Activated B cell treated with CpG ODN at 0.5 μM for 24 hours (primary cell): ENCODE results near the gene ITGB6. TPM values are rescaled to one million over a fixed set of nuclear protein-coding genes. Genes with fewer than 3 reads are reported as not detected.

Experiments used
- ATAC-seq: fragments of 200-7000 bp; cut with Tn5 transposase; one replicate; pipeline ENCODE4 v1.10.0; 2021; ENCODE audit warnings: low read depth, mild to moderate bottlenecking, moderate library complexity
- CTCF ChIA-PET: fragments of 350-600 bp; sonication (Branson Sonifier 250); formaldehyde crosslinking; loops from one replicate; lab custom pipeline; 2021; ENCODE audit warnings: antibody characterized with exemption; lab: Charles Lee
- POLR2A ChIA-PET: fragments of 350-600 bp; sonication (Branson Sonifier 250); formaldehyde crosslinking; loops from one replicate; lab custom pipeline; 2021; ENCODE audit warnings: antibody characterized with exemption; lab: Charles Lee
- DNase-seq: peaks from one replicate; pipeline ENCODE4 v3.0.0; 2022
- H3K27ac Mint-ChIP-seq: one replicate; pipeline ENCODE4 v1.8.0; 2020; ENCODE audit warnings: mixed read lengths
- H3K27me3 Mint-ChIP-seq: one replicate; pipeline ENCODE4 v1.8.0; 2021; ENCODE audit warnings: mixed read lengths
- H3K36me3 Mint-ChIP-seq: one replicate; pipeline ENCODE4 v1.8.0; 2021; ENCODE audit warnings: low read depth, mixed read lengths
- H3K4me1 Mint-ChIP-seq: one replicate; pipeline ENCODE4 v1.8.0; 2021; ENCODE audit warnings: mixed read lengths
- H3K4me3 Mint-ChIP-seq: one replicate; pipeline ENCODE4 v1.8.0; 2020; ENCODE audit warnings: mild to moderate bottlenecking, mixed read lengths
- H3K9me3 Mint-ChIP-seq: one replicate; pipeline ENCODE4 v1.8.0; 2020; ENCODE audit warnings: mixed read lengths
- CTCF ChIP-seq: fragments of 200-600 bp; IDR thresholded peaks from one replicate; pipeline ENCODE4 v1.8.0; 2022; ENCODE audit warnings: antibody characterized with exemption, mild to moderate bottlenecking
- intact Hi-C: fragments of 100-400 bp; cut with micrococcal nuclease; formaldehyde crosslinking; loops from one replicate; pipeline ENCODE4 v1.15.1; 2024
- total RNA-seq: library from RNA; stranded (reverse); gene quantifications from 2 replicates; pipeline ENCODE4 v1.2.3, GENCODE V29; 2022

Gene ITGB6
- total RNA-seq, 1 donor from 2014 or later = not detected

DNA sequence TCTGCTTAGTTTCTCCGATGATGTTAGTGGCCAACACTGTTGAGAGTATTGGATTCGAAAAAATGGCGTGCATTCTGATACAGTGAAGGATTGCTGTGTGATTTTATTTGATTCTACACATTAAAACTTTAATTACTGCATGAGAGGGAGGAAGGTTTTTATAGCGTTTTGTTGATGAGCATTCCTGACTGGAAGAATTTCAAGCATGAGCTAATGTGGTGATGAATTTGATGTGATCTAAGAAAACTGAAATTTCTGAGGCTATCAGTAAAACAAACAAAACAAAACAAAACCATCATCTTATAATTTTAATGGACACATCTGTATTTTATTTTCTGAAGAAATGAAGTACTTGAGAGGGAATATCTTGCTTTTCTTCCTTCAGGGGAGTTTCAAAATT is 59.6 kb downstream of the ITGB6 start:
- no peak for ATAC-seq
- H3K36me3 Mint-ChIP-seq = no peaks in the 10 kb centered on the region
- peaks cover 6% of the 10 kb centered on the region for H3K27me3 Mint-ChIP-seq
- H3K4me3 Mint-ChIP-seq = no peak overlapping the region
- ChIA-PET CTCF (no interaction called here), POLR2A (no interaction called here)
- DNase-seq = no peak
- TF ChIP-seq CTCF = no peak
- H3K27ac Mint-ChIP-seq = no peak overlapping the region
- no peaks in the 10 kb centered on the region for H3K9me3 Mint-ChIP-seq
- H3K4me1 Mint-ChIP-seq = no peaks in the 10 kb centered on the region
- intact Hi-C loops = no loop called here

DNA sequence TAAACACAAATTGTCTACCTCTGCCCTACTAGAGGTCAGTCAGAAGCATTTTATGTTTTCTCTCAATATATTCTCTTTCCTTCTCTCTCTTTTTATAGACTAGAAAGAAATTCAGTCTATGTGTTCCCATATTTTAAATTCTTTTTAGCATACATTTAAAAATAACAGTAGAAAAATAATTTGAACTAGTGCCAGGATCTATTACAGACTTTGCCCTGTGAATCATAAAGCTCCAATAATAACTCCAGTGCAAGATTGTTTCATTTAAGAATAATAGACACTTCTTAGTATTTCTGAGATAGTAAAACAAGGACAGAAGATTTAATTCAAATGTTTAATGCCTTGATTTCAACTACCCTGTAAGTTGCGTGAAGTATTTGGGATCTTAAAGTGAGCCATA is 60.1 kb downstream of the ITGB6 start:
- Mint-ChIP-seq H3K4me1 (no peaks in the 10 kb centered on the region), H3K9me3 (no peaks in the 10 kb centered on the region), H3K36me3 (no peaks in the 10 kb centered on the region), H3K4me3 (no peak overlapping the region), H3K27ac (no peak overlapping the region), H3K27me3 (peaks cover 2% of the 10 kb centered on the region)
- TF ChIP-seq CTCF = no peak
- intact Hi-C loops = no loop called here
- POLR2A ChIA-PET = no interaction called here
- CTCF ChIA-PET = no interaction called here
- ATAC-seq (no peak), DNase-seq (no peak)

DNA sequence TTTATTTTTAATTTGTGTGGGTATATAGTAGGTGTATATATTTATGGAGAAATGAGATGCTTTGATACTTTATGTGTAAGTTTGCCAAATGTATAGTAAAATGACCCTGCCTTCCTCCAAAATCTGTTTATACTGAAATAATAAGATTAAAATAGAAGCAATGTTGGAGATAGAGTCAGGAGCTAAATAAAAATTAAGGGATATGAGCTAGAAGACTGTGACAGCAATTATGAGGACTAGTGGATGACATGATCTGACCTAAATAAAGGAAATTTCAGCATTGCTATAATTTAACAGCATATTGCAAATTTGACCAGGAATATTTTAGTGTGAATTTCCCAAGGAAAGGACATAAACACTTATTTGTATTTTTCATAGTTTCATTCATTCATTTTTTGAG is 60.7 kb downstream of the ITGB6 start:
- no peaks in the 10 kb centered on the region for H3K9me3 Mint-ChIP-seq
- H3K27ac Mint-ChIP-seq = no peak overlapping the region
- H3K27me3 Mint-ChIP-seq = peaks cover 1% of the 10 kb centered on the region
- no peak overlapping the region for H3K4me3 Mint-ChIP-seq
- CTCF ChIA-PET = no interaction called here
- ATAC-seq (no peak), DNase-seq (no peak)
- intact Hi-C loops = no loop called here
- no peak for TF ChIP-seq CTCF
- no peaks in the 10 kb centered on the region for H3K36me3 Mint-ChIP-seq
- POLR2A ChIA-PET = no interaction called here
- H3K4me1 Mint-ChIP-seq = no peaks in the 10 kb centered on the region

DNA sequence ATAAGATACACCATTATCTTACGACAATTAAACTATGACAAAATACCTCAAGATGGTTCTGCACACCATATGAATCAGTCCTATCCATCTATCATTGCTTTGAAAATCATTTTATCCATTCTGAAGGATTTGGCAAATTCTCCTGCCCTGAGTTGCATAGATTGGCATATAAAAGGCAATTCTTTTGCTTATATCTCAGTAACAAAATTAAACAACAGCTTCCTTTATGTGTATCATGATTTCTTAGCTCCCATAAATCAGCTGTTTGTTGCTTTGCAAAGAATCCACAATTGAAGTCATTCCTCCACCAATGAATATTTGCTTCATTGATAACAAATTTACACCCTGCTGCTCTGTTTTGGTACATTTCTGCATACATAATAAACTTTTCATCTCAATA is 61.7 kb downstream of the ITGB6 start:
- no peaks in the 10 kb centered on the region for H3K36me3 Mint-ChIP-seq
- CTCF ChIA-PET = no interaction called here
- H3K27me3 Mint-ChIP-seq = peaks cover 4% of the 10 kb centered on the region
- H3K4me3 Mint-ChIP-seq = no peak overlapping the region
- H3K4me1 Mint-ChIP-seq = no peaks in the 10 kb centered on the region
- no peak overlapping the region for H3K27ac Mint-ChIP-seq
- intact Hi-C loops = no loop called here
- POLR2A ChIA-PET = no interaction called here
- ATAC-seq = no peak
- DNase-seq = no peak
- no peak for TF ChIP-seq CTCF
- H3K9me3 Mint-ChIP-seq = no peaks in the 10 kb centered on the region

GRCh38 chr2:160137464-160137863 is 62.6 kb downstream of the ITGB6 start:
- Mint-ChIP-seq H3K27ac (no peak overlapping the region), H3K4me3 (no peak overlapping the region), H3K27me3 (peaks cover 5% of the 10 kb centered on the region), H3K9me3 (no peaks in the 10 kb centered on the region), H3K36me3 (no peaks in the 10 kb centered on the region), H3K4me1 (no peaks in the 10 kb centered on the region)
- DNase-seq (no peak), ATAC-seq (no peak)
- ChIA-PET POLR2A (no interaction called here), CTCF (no interaction called here)
- intact Hi-C loops = no loop called here
- TF ChIP-seq CTCF = no peak
